ENCODE results near the gene EFR3B.
"Not testable (repeated sequence)": the region's sequence is repeated elsewhere in the genome, so short reads cannot be mapped to it uniquely, and the experiment has no call there.

EFR3B gene, protein sequence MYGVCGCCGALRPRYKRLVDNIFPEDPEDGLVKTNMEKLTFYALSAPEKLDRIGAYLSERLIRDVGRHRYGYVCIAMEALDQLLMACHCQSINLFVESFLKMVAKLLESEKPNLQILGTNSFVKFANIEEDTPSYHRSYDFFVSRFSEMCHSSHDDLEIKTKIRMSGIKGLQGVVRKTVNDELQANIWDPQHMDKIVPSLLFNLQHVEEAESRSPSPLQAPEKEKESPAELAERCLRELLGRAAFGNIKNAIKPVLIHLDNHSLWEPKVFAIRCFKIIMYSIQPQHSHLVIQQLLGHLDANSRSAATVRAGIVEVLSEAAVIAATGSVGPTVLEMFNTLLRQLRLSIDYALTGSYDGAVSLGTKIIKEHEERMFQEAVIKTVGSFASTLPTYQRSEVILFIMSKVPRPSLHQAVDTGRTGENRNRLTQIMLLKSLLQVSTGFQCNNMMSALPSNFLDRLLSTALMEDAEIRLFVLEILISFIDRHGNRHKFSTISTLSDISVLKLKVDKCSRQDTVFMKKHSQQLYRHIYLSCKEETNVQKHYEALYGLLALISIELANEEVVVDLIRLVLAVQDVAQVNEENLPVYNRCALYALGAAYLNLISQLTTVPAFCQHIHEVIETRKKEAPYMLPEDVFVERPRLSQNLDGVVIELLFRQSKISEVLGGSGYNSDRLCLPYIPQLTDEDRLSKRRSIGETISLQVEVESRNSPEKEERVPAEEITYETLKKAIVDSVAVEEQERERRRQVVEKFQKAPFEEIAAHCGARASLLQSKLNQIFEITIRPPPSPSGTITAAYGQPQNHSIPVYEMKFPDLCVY

DNA sequence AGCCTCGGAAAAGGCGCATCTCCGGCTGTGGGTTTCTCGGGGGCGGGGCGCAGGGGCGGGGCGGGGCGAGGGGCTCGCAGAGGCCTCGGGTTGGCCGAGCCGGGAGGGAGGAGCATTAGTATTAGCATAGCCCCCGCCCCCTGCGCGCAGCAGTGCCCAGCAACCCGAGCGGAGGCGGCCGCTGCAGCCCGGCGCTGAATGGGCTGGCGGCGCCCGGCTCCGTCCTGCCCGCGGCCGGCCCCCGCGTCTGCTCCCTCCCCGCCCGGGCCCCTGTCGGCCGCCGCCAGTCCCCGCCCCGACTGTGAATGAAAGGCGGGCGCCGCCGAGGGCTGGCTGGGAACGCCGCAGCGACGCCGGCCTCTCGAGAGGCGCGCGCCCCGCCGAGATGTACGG, at the start of gene EFR3B:
EFR3B (plus strand) TSS at position 149 of the 393 bp plus-strand sequence; CDS start at position 386, 237 bp downstream.
- peak; percentile 95 for DNase-seq

DNA sequence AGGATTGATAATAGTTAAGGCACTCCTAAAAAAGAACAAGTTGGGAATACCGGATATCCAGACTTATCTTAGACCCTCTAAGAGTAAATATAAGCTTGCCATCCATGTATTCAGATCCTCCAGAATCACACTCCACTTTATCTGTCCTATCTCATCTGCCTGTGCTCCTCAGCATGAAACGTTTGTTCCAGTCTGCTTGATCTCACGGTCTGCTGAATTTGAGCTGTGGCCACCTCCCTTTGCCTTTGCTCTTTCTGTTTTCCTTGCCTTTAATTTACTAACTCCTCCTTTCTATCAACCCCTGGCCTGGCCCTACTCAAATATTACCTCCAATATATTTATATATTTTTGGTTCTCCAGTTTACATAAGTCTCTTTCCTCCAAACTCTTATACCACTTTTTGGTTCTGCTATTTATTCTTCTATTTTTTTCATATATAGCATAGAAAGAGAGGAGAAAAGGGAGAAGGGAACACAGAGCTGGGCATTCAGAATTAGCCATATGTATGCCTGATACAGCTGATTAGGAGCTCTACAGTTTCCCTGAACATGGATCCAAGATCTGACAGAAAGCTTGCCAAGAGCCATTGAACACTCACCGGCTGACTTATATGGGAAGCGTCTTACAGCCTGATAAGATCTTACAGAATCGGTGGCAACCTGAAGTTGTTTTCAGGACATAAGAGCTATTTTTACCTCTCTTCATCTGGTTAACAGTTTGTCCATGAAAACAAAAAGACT, 48.3 kb upstream of the EFR3B start:
- DNase-seq: no peak

DNA sequence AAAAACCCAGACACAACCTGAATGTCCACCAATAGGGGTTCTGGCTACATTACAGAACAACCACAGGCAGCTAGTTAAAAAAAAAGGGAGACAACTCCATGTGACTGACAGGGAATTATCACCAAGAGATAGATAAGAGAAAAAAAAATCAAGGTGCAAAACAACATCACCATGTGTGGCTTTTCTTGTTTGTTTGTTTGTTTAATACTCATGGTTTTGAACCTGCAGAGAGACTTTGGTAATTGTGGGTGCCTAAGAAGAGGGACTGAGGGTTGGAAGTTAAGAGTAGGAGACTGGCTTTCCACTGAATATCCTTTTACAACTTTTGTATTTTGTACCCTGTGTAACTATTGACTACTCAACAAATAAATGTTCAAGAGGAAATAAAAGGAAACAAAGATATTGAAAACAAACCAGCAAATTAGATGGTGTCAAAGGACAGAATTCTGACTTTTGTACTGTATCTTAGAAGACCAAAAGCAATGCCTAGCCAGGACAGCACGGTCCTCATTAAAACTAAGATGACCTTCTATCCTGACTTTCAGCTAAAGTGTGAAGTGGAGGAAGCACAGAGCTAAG, 47.6 kb upstream of the EFR3B start:
- no peak for DNase-seq

DNA sequence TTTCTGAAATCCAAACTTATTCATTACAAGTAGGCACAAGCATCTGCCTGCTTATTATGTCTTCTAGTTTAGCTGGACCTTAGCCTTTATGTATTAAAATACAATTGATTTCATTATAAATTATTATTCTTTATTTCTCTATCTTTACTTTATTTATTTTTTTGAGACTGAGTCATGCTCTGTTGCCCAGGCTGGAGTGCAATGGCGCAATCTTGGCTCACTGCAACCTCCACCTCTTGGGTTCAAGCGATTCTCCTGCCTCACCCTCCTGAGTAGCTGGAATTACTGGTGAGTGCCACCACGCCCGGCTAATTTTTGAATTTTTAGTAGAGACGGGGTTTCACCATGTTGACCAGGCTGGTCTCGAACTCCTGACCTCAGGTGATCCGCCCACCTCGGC, 42.8 kb upstream of the EFR3B start:
- DNase-seq: not testable (repeated sequence)

DNA sequence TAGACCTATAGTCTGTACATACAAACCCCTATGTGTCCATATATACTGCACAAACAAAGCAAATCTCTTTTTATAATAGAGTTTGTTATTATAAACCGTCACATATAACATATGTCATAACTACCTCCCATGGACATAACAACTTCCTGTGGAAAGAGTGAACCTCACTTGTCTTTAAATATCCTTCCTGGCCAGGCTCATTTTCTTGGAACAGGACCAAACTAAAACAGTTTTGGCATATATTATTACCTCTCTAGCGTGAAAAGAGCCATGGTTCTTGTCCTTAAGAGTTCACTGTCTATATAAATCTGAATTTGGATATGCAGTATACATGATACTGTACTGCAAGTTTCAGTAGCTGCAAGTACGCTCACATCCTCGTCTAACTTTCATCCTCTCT, 41.8 kb upstream of the EFR3B start:
- DNase-seq: no peak

DNA sequence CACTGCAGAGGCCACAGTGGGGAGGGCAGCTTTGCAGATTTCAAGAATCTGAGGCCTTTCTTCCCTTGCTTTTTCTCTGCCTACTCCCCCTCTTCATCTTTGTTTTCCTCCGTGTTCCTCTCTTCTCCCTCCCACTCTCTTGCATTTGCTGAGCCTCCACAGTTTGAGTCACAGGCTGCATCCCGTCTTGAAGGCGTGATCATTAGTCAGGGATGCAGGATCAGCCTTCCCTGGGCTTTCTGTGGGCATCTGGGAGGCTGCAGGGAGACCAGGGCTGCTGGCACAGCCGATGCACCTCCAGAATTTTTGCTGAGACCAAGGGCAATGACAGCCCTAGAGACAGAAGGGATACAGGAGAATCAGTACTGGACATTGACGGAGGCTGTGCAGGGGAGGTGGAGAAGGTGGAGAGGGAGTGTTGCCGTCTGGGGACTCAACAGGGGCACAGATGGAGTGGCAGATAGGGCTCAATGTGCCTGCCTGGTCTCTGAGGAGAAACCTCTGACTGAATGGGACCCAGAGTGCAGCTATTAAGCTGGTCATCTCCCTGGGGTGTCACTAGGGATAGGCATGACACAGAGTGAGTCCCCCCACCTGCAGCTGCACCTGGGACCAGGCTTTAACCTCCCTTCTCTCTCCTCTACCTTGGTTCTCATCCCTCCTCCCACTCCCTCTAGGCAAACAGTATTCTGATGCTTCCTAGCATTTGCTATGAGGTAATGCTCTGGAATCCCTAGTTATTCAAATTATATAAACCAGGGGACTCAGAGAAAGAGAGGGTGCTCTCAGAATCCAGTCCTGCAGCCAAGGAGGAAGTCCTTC, 41.2 kb upstream of the EFR3B start:
- no peak for DNase-seq

DNA sequence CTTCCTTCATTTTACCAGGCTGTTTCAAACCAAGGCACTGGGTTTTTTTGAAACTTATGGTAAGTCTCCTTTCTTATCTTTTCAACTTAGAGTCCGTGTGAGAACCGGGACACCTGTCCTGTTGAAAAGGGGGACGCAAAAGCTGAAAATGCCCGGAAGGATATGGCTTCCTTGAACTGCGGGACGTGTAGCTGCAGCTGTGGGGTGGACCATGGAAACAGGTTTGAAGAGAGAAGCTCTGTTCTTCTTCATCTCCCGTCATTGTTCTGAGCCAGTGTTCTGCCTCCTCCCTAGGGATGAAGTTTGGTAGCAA, 40.6 kb upstream of the EFR3B start:
- DNase-seq: no peak

DNA sequence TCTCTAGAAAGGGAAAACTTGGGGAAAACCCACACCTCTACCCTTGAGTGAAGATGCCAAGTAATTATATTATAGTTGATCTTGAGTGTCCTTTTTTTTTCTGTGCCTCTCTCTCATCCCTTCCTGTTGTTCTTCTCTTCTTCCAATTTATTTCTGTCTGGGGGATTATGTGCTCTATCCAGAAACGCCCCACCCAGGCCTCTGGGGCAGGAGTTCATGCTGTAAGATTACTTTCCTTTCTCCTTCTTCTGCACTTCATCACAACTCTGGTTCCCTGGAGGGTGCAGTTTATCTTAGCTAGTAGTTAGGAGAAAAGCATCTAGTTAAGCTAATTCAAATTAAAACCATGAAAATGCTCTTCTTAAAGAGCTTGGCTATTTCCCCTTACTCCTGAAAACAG, 39.8 kb upstream of the EFR3B start:
- DNase-seq: no peak

DNA sequence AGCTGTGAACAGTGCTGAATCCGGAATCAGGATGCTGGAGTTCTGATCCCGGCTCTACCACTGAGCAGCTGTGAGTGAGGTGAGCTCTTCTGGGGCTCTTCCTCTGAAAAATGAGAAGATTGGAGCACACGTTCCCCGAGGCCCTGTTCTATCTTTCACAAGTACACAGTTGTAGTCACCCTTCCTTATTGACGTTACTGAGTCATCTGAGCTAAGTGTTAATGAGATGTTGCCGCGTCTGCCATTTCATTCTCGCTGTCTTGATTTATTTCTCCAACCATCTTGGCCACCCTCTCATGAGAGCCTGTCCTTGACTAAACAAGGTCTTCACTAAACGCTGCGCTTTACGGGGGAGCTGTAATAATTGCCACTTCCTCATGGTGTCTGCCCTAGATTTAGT, 31.9 kb upstream of the EFR3B start:
- DNase-seq: no peak

DNA sequence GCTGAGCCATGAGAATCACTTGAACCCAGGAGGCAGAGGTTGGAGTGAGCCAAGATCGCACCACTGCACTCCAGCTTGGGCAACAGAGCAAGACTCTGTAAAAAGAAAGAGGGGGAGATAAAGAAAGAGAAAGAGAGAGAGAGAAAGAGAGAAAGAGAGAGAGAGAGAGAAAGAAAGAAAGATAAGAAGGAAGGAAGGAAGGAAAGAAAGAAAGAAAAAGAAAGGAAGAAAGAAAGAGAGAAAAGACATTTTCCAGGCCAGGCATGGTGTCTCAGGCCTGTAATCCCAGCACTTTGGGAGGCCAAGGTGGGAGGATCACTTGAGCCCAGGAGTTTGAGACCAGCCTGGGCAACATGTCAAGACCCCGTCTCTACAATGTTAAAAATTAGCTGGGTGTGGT, 30.5 kb upstream of the EFR3B start:
- not testable (repeated sequence) for DNase-seq

DNA sequence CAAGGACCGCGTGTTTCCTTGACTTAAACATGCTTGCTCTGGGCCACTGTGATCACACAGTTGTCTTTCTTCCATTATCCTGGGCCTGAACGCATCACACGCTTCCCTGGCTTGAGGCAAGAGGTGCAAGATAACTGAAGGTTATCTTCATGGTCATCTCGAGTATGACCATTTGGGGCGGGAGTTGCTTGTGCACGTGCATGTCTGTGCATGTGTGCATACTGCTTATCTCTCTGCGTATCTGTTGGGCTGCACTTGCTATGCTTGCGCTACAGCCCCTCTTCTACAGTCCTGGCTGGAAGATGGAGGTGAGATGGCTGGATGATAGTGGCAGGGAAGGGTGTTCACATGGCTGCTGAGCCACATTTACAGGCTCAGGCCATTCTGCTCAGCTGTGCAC, 27.2 kb upstream of the EFR3B start:
- no peak for DNase-seq

DNA sequence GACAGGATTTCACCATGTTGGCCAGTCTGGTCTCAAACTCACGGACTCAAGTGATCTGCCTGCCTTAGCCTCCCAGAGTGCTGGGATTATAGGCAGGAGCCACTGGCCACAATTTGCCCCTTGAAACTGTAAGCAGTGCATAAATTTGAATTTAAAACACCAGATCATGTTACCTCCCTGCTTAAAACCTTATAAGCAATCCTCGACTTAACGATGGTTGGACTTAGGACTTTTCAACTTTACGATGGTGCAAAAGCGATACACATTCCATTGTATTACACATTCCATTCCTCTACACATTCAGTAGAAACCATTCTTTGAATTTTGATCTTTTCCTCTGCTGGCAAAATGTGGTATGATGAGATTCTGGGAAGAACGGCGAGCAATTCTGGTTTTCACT, 23.2 kb upstream of the EFR3B start:
- no peak for DNase-seq

DNA sequence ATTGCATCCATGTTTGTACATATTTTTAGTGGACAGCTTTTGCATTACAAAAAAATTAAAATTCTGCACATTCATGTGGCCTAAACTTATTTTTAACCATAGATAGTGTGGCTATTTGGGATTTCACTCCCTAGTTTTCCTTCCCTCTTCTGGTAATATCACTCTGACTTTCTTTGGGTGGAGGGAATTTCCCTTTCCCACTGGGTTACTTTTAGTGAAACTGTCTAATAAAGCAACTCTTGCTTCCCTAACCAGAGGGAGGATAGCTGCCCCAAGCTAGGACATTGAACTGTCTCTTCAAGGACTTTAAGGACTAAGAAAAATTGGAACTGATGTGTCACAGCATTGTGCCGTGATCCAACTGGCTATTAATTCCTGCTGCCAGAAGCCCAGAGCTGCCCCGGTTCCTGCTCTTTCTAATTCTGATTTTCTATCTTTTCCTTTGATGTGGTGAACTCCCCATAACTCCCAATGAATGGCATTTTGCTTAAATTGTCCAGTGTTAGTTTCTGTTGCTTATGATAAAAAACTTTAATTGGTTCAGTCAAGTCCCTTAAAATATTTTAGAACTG, 20.0 kb upstream of the EFR3B start:
- DNase-seq: no peak

DNA sequence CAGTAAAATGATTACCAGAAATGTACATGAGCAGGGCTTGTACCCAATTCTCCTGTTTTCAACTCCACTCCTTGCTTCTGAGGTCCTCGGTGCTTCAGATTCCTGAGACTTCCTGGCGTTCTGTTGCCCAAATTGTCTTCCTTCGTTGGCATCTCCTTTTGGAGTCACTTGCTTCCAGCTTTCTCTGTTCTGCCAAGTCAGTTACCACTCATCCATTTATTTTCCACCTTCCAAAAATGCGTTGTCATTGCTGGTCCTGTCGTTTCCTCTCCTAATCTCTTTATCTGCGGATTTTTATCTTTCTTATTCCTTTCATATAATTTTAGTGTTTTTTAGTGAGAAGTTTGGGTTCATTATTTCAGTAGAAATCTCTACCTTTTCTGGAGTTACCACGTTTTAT, 18.5 kb upstream of the EFR3B start:
- DNase-seq: no peak

DNA sequence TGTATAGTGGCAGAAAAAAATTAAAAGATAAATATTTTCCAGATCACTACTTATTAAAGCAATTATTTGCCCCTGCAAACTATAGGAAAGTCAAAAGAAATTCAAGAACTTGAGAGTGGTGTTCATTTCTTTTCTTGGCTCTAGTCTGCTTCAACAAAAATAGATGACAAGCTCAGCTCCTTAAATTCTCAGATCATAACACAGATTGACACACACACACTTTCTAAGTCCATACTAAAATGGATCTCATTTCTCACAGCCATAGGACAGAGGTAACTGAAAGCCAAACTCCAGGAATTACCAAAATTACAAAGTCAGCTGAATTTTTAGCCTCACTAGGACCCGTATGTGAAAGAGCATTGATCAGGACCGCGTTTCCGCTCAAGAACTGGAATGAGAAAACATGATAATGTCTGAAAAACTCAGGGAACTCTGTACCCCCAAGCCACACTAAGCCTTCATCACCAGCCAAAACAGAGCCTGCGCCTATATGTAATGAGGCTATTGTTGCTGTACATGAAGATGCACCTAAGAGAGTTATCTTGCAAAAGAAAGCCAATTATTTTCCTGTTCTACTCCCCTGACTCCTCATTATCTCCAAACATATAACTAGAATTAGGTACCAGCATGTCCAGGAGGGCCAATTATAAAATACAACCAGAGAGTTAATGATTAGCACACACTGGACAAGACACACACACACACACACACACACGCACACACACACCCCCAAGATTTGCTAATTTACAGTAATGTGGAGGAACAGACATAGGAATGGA, 16.5 kb upstream of the EFR3B start:
- DNase-seq: no peak

DNA sequence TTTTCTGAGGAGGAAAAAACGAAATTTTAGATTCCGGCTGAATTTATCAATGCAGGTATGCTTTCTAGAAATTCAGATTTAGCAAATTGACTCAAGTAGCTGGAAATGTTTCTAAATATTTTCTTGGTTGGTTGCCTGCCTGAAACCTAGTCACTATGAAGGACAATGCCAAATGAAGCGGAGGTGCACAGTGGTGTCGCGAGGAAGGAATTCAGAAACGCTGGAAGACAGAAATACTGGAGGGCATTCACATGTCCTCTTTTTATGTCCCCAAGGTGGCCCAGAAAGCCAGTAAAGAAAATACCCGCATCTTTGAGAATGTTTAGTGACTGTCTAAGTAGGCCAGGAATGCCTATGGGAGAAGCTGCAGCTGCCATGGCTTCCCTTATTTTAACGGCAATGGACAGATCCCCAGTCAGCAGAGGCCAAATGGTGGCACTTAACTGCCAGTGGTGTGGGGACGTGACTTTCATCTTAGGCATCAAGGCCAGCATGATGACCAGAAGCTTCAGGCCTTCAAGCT, 15.8 kb upstream of the EFR3B start:
- no peak for DNase-seq

DNA sequence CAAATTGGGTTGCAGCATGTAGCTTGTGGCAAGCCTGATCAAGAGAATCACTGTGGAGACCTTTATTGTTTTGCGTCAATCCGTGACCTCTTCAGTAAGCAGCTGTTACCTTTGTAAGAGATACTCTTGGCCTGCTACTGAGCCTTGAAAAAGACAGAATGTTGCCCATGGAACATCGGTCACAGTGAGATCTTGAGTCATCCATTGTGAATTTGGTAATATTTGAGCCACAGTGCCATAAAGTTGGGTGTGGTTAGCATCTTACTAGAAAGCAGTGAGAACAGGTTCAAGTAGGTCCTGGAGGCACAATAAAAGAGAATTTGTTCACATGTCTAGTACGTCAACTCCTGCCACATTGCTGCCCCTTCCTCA, 12.7 kb upstream of the EFR3B start:
- no peak for DNase-seq

DNA sequence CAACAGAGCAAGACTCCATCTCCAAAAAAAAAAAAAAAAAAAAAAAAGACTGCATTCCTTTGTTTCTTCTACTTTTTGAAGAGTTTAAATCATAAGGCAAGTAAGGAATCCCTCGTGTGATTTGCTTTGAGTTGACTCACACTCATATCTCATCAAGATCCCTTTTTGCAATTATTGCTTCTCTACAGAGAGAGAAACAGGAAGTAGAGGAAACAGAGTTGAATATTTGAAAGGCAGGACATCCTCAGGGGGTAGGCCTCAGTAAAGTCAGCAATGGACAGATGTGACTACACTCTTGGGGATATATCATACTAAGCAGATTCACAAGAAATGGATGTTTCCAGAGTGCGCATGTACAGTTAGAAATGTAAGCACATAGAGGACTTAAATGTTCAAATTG, 11.2 kb upstream of the EFR3B start:
- DNase-seq: no peak

DNA sequence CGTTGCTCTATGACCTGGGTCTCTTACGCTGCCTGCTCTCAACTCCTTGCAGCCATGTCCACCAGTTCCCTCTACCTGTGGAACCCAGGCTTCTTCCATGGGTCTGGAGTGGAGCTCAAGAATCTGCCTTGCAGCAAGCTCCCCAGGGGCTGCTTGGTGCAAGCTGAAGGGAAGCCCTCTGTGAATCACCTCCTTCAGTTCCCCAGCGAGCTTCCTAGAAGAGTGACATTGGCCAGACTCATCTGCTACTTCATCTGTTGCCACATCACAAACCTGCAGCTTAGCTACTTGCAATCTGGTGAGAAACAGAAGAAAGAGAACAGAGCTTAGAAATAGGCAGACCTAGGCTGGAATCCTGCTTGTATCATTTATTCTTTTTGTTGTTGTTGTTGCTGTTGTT, 9.8 kb upstream of the EFR3B start:
- no peak for DNase-seq

DNA sequence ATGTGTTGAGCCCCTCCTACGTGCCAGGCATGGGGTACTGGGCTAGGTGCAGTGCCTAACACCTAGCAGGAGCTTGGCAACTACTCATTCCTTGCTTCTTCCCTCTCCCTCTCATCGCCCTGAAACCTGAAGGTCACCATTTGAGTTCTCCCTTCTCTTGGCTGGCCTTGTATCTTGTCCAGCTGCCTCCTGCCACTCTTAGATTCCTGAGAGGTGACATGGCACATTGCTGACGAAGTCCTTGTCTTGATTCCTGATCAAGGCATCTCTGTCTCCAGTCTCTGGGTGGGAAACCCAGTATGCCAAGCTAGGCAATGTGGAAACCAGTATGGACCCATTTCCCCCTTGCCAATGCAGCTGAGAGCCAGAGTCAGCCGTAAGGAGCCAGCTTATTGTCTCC, 9.0 kb upstream of the EFR3B start:
- no peak for DNase-seq

DNA sequence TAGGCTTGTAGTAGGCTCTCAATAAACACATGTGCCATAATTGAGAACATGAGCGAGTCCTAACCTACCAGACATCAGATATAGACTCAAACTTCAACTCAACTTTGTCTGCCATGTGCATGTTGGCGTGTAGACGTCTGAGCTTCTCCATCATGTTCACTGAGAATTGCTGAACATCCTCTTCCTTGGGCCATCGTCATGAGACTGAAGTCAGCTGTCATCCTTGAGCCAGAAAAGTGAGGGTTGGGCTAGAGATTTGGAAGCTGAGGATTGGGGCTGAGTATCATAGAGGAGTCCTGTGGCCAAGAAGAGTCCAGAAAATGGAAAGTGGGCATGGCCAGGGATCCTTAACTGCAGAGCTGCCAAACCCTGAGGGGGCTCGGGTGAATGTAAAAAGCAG, 7.8 kb upstream of the EFR3B start:
- no peak for DNase-seq

Data from stimulated activated naive CD4-positive, alpha-beta T cell treated with Interleukin-2 at 50 U/mL for 16 hours (primary cell).